Neural crest cell (in vitro differentiated cells): ENCODE data around the gene FOXP1. TPM values are rescaled to one million over a fixed set of nuclear protein-coding genes. Genes with fewer than 3 reads are reported as not detected.

ENCODE experiments used
- DNase-seq: peaks from one replicate; pipeline ENCODE4 v3.0.0; 2021; ENCODE audit warnings: low read depth, mixed read lengths, low spot score
- H3K27ac Mint-ChIP-seq: one replicate; pipeline ENCODE4 v1.8.0; 2021; ENCODE audit warnings: mild to moderate bottlenecking, mixed read lengths; ENCODE audit not compliant: unreplicated experiment
- H3K27me3 Mint-ChIP-seq: 2 replicates; pipeline ENCODE4 v1.8.0; 2021; ENCODE audit warnings: low read depth, mild to moderate bottlenecking, mixed read lengths
- H3K36me3 Mint-ChIP-seq: 2 replicates; pipeline ENCODE4 v1.8.0; 2021; ENCODE audit warnings: low read depth, mild to moderate bottlenecking, mixed read lengths
- H3K4me1 Mint-ChIP-seq: 2 replicates; pipeline ENCODE4 v1.8.0; 2021; ENCODE audit warnings: mixed read lengths
- H3K4me3 Mint-ChIP-seq: one replicate; pipeline ENCODE4 v1.8.0; 2021; ENCODE audit warnings: mild to moderate bottlenecking, mixed read lengths
- H3K9me3 Mint-ChIP-seq: 2 replicates; pipeline ENCODE4 v1.8.0; 2021; ENCODE audit warnings: mixed read lengths
- total RNA-seq: library from RNA; stranded (reverse); gene quantifications from 2 replicates; pipeline ENCODE4 v1.2.1, GENCODE V29; 2021
- TF ChIP-seq, protein P1 (sequence below): fragments of 200-600 bp; sonication (generic); conservative IDR thresholded peaks from 2 replicates; pipeline ENCODE4 v1.5.0; 2021; ENCODE audit warnings: antibody characterized with exemption, mild to moderate bottlenecking

Gene FOXP1
- total RNA-seq, 1 donor from 2014 or later = 22.8 TPM

DNA sequence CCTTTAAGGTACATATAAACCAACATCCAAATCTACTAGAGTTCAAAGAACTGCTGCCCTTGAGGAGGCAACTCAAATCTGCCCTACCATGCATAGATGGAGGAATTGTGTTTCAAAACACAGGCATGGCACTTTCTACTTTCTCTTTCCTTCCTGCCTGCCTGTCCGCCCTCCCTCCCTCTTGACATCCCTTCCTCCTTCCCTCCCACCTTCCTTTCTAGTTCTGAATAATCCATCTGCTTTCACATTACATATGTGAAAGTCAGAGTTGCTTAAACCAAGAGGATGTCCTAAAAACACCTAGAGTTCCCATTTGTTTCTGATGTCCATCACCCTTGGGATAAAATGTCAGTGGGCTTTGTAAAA, 537.6 kb downstream of the FOXP1 start:
- Mint-ChIP-seq H3K27me3 (no peaks in the 10 kb centered on the region), H3K4me1 (peaks cover 44% of the 10 kb centered on the region), H3K27ac (no peak overlapping the region), H3K4me3 (no peak overlapping the region), H3K36me3 (peaks cover 8% of the 10 kb centered on the region), H3K9me3 (no peaks in the 10 kb centered on the region)
- no peak for DNase-seq
- TF ChIP-seq, protein P1, sequence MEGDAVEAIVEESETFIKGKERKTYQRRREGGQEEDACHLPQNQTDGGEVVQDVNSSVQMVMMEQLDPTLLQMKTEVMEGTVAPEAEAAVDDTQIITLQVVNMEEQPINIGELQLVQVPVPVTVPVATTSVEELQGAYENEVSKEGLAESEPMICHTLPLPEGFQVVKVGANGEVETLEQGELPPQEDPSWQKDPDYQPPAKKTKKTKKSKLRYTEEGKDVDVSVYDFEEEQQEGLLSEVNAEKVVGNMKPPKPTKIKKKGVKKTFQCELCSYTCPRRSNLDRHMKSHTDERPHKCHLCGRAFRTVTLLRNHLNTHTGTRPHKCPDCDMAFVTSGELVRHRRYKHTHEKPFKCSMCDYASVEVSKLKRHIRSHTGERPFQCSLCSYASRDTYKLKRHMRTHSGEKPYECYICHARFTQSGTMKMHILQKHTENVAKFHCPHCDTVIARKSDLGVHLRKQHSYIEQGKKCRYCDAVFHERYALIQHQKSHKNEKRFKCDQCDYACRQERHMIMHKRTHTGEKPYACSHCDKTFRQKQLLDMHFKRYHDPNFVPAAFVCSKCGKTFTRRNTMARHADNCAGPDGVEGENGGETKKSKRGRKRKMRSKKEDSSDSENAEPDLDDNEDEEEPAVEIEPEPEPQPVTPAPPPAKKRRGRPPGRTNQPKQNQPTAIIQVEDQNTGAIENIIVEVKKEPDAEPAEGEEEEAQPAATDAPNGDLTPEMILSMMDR = no peak

DNA sequence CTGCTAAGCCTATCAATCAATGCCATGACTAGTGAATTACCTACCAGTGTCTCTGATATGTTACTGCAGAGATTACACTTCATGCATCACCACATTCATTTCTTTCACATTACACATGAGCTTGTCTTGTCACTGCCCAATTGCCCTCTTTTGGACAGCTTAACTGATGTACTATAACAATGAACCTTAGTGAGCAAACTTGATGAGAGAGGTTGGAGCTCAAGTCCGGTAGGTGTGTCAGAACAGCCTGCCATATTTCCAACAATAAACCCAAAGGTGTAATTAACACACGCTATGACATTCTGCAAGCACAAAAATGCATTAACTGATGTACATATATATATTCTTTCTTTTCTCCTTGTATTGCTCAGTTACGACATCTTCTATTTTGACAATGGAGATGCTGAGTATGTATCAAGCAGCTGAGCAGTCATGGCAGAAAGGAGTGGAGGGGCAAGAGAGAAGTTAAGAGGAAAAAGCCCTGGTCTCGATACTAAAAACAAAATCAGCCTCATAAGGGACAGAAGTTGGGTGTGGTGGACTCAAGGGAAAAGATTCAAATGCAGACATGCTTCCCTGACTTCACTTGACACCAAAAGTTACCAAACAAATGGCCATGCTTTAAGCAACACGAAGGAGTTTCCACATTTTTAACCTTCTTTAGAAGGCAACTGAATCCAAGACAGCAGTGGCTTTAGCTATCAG, 538.2 kb downstream of the FOXP1 start:
- Mint-ChIP-seq H3K27ac (no peak overlapping the region), H3K4me3 (no peak overlapping the region), H3K27me3 (no peaks in the 10 kb centered on the region), H3K4me1 (peaks cover 38% of the 10 kb centered on the region), H3K36me3 (peaks cover 13% of the 10 kb centered on the region), H3K9me3 (no peaks in the 10 kb centered on the region)
- TF ChIP-seq, protein P1 = no peak
- no peak for DNase-seq

DNA sequence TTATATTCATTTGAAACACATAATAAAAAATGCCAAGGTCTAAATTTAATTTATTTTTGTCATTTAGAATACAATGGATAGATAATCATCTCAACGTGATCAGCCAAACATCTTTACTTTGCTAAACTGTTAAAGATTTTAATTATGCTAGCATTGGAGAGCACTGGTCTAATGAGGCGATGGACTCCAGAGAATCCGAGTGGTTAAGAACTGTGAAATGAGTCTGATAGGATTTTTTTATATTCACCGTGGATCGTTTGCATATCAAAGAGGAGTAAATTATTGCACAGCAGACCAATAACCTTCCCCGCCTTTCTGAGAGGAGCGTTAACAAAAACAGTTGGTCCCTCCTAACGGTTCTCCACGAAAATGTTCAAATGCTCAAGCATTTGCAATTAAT, 540.8 kb downstream of the FOXP1 start:
- H3K27me3 Mint-ChIP-seq = no peaks in the 10 kb centered on the region
- DNase-seq = no peak
- no peak overlapping the region for H3K4me3 Mint-ChIP-seq
- H3K9me3 Mint-ChIP-seq = no peaks in the 10 kb centered on the region
- no peak overlapping the region for H3K27ac Mint-ChIP-seq
- H3K36me3 Mint-ChIP-seq = peaks cover 13% of the 10 kb centered on the region
- TF ChIP-seq, protein P1 = no peak
- H3K4me1 Mint-ChIP-seq = peaks cover 15% of the 10 kb centered on the region

DNA sequence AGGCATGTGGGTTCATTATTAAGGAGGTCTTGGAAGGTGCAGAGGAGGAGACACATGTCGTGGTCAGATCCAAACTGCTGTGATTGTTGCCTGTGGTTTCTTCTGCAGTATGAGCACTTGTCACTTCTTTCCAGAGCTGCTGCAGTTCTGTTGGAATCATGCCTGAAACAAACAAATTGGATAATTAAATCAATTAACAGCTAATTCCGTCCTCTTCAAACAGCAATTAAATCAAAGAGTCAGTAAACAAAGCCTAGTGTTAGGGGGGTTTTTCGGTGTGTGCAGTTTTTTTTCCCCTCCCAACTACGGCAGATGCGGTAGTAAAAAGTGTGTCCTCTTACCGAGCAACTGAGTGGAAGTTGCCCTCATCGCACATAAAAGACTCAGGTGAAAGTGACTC, 542.2 kb downstream of the FOXP1 start:
- H3K4me3 Mint-ChIP-seq = no peak overlapping the region
- H3K27me3 Mint-ChIP-seq = no peaks in the 10 kb centered on the region
- no peak overlapping the region for H3K27ac Mint-ChIP-seq
- TF ChIP-seq, protein P1 = no peak
- H3K9me3 Mint-ChIP-seq = no peaks in the 10 kb centered on the region
- peaks cover 3% of the 10 kb centered on the region for H3K4me1 Mint-ChIP-seq
- H3K36me3 Mint-ChIP-seq = peaks cover 13% of the 10 kb centered on the region
- DNase-seq = no peak

DNA sequence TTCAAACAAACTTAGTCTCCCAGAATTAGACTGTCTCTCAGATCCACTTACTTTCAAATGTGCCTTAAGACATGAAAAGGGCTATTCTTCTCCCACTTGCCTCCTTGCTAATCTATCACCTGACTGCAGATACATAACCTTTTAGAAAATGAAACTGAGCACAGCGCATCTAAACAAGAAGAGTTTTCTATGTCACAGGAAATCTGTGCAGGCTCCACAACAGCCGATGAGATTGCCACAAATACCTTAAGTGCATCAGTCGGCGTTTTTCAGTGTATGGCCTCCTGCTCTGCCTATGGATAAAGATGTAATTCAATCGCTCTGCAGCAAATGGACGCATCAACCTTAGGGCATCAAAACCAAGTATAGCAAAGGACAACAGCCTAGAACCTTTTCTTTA, 544.2 kb downstream of the FOXP1 start:
- no peak overlapping the region for H3K4me3 Mint-ChIP-seq
- H3K27ac Mint-ChIP-seq = no peak overlapping the region
- no peaks in the 10 kb centered on the region for H3K9me3 Mint-ChIP-seq
- H3K36me3 Mint-ChIP-seq = peaks cover 10% of the 10 kb centered on the region
- no peak for DNase-seq
- H3K27me3 Mint-ChIP-seq = no peaks in the 10 kb centered on the region
- TF ChIP-seq, protein P1 = no peak
- H3K4me1 Mint-ChIP-seq = peaks cover 3% of the 10 kb centered on the region
